ENCODE results near the gene MOGAT2.

MOGAT2 gene

DNA sequence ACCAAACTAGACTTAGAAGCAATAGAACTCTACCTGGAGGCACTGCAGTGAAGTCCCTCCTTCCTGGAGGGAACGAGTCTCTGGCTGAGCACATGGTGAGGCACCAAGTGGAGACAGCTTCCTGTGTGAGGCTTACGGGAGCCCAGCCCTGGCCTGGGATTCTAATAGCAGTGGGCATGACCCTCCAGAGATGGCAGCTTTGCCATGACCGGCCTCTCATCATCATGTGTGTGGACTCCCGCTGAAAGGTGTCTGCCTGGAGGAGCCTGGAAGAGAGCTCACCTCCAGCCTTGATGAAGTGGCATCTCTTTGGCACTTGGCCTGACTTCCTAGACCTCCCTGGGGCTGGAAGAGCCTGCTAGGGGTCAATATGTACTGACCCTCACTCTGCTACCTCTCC is 58.9 kb downstream of the MOGAT2 start:
- FAIRE-seq (no peak), DNase-seq (ENCODE audit: insufficient read length, low spot score) (no peak)
- TF ChIP-seq, protein P1, sequence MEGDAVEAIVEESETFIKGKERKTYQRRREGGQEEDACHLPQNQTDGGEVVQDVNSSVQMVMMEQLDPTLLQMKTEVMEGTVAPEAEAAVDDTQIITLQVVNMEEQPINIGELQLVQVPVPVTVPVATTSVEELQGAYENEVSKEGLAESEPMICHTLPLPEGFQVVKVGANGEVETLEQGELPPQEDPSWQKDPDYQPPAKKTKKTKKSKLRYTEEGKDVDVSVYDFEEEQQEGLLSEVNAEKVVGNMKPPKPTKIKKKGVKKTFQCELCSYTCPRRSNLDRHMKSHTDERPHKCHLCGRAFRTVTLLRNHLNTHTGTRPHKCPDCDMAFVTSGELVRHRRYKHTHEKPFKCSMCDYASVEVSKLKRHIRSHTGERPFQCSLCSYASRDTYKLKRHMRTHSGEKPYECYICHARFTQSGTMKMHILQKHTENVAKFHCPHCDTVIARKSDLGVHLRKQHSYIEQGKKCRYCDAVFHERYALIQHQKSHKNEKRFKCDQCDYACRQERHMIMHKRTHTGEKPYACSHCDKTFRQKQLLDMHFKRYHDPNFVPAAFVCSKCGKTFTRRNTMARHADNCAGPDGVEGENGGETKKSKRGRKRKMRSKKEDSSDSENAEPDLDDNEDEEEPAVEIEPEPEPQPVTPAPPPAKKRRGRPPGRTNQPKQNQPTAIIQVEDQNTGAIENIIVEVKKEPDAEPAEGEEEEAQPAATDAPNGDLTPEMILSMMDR (IDR thresholded peaks at IDR 0.05; ENCODE audit: insufficient read depth, missing control alignments), result no peak

DNA sequence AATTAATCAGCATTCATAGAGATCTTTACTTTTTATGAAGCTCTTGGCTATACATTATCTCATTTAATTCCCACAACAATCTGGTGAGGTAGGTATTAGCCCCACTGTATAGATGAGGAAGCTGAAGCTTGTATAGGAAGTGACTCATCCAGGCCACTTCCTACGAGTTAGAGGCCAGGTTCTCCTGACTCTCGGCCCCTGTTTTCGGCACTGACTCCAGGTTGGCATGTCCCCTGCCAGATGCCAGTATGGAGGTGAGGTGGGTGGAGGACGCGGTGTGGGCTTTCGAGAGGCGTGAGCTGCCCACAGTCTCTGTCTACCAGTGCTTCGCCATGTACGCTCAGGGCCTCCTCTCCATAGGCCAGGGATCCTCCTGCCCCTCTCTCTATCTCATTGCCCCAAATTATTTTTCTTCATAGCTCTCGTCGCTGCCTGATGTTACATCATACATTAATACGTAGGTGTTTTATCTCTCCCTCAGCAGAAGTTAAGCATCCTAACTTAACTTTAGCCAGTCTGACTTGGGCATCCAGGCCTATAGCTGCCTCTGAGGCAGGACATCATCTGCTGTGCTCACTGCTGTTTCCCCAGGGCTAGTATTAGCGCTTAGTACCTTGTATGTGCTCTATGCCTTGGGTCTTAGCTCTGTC is 59.9 kb downstream of the MOGAT2 start:
- FAIRE-seq (no peak), DNase-seq (ENCODE audit: insufficient read length, low spot score) (no peak)
- TF ChIP-seq, protein P1 (IDR thresholded peaks at IDR 0.05; ENCODE audit: insufficient read depth, missing control alignments), result no peak

DNA sequence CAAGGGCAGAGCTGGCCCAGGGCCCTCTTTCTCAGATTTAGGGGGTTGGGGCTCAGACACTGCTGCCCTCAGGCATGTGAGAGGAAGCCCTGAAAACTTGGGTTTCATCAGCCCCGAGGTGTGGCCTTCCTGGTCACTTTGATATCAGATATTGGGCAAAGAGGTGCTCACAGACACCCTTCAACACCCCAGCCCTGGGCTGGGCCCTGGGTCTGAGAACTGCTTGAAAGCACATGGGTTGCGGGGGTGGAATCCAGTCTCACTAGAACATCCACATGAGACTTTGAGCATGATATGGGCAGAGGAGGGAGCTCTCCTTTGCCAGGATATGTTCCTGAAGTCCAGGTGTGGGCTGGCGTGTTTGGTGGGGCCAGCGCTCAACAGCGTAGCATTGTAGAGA is 61.3 kb downstream of the MOGAT2 start:
- DNase-seq (ENCODE audit: insufficient read length, low spot score), result no peak
- TF ChIP-seq, protein P1 (IDR thresholded peaks at IDR 0.05; ENCODE audit: insufficient read depth, missing control alignments), result no peak
- FAIRE-seq, result no peak

DNA sequence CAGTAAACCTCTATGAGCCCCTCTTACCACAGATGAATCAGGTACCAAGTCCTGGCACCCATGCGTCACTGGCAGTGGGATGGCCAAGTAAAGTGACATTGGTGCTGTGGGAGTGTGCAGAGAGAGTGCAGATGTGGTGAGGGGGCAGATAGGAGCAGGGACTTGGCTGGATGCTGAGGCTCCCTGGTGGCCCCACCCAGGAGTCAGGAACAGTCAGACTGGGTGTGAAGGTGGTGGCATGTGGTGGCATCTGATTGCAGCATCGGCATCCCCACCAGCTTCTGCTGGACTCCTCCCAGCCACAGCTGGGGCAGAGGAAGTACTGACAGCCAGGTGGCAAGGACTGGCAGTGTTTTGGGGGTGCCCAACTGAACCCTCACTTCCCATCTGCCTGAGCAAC is 62.3 kb downstream of the MOGAT2 start:
- TF ChIP-seq, protein P1 (IDR thresholded peaks at IDR 0.05; ENCODE audit: insufficient read depth, missing control alignments), result no peak
- DNase-seq (ENCODE audit: insufficient read length, low spot score) (no peak), FAIRE-seq (no peak)

DNA sequence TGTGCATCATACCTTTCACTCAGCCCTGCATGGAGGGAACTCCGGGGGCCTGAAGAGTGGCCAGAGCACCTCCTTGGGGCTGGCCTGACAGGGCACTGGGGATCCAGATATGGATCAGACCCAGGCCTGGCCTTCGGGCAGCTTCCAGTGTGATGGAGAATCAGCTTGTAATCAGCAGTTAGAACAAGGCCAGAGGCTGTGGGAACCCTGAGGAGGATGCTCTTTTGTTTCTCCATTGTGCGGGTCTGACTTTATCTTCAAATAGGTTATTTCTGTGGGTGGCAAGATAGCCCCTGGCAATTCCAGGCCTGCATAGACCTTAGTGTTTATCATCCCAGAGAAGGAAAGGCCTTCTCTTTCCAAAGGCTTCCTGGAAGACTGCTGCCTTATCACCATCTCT is 63.2 kb downstream of the MOGAT2 start:
- TF ChIP-seq, protein P1 (IDR thresholded peaks at IDR 0.05; ENCODE audit: insufficient read depth, missing control alignments), result no peak
- DNase-seq (ENCODE audit: insufficient read length, low spot score), result no peak
- no peak for FAIRE-seq

DNA sequence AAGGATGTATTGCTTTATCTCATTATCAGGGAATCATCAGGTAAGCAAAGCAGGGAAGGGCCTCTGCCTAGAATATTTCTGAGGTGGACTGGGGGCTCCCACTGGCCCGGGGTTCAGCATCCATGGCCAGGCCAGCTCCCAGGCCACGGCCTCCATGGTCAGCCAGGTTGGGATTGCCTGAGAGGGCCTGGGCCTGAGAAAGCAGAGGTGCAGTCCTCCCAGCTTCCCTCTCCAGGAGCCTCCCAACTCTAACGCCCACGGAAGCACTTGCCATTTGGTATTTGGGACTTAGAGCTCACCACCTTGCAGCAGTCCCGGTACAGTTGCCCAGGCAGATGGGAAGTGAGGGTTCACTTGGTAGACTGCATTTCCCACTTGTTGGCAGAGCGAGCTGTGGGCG is 63.7 kb downstream of the MOGAT2 start:
- TF ChIP-seq, protein P1 (IDR thresholded peaks at IDR 0.05; ENCODE audit: insufficient read depth, missing control alignments), result no peak
- FAIRE-seq (no peak), DNase-seq (ENCODE audit: insufficient read length, low spot score) (no peak)

DNA sequence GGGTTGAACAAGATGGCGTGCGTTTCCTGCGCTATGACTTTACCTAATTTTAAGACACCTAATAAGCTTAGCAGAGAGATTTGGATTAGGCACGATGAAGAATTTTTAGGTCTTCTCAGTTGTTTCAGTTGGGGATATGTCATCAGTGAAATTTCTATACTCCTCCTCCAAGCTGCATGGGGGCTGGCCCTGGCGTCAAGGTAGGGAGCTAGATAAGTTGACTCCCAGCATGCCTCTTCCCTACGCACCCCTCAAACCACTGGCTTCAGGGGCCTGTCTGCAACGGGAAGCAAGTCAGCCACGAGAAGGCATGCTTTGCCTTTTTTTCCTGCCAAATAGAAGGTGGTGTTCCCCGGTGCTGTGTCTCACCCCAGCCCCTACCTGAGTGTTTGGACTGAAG is 64.2 kb downstream of the MOGAT2 start:
- TF ChIP-seq, protein P1 (IDR thresholded peaks at IDR 0.05; ENCODE audit: insufficient read depth, missing control alignments), result no peak
- no peak for DNase-seq (ENCODE audit: insufficient read length, low spot score)
- no peak for FAIRE-seq

Data from D721Med (cell line).